GM23338 (cell line): ENCODE data around the gene RAB15. TPM values are rescaled to one million over a fixed set of nuclear protein-coding genes. Genes with fewer than 3 reads are reported as not detected.

Experiments
- ATAC-seq: fragments of 200-7000 bp; cut with Tn5 transposase; 3 replicates; pipeline ENCODE4 v1.9.1; 2020
- DNase-seq: peaks from one replicate; pipeline ENCODE4 v3.0.0-alpha.2; 2015; ENCODE audit warnings: low spot score
- H2AFZ ChIP-seq: fragments of 200-600 bp; sonication (generic); 2 replicates; pipeline ENCODE4 v1.8.0; 2016; ENCODE audit warnings: antibody characterized with exemption, mild to moderate bottlenecking, moderate library complexity
- H3F3A ChIP-seq: fragments of 200-600 bp; sonication (generic); replicated peaks from 2 replicates; pipeline ENCODE4 v1.8.0; 2017; ENCODE audit warnings: antibody characterized with exemption, mixed run types, low read depth
- H3K27ac ChIP-seq: fragments of 200-600 bp; sonication (generic); 2 replicates; pipeline ENCODE4 v1.6.1; 2016; ENCODE audit warnings: low read depth
- H3K27me3 ChIP-seq: fragments of 200-600 bp; sonication (generic); 2 replicates; pipeline ENCODE4 v1.8.0; 2016; ENCODE audit warnings: mild to moderate bottlenecking, mixed run types, moderate library complexity; ENCODE audit not compliant: insufficient read depth
- H3K36me3 ChIP-seq: fragments of 200-600 bp; sonication (generic); 2 replicates; pipeline ENCODE4 v1.8.0; 2016; ENCODE audit warnings: mild to moderate bottlenecking; ENCODE audit not compliant: insufficient read depth
- H3K4me1 ChIP-seq: fragments of 200-600 bp; sonication (generic); 2 replicates; pipeline ENCODE4 v1.8.0; 2016; ENCODE audit warnings: mild to moderate bottlenecking, moderate library complexity; ENCODE audit not compliant: insufficient read depth
- H3K4me2 ChIP-seq: fragments of 200-600 bp; sonication (generic); 2 replicates; pipeline ENCODE4 v1.7.1; 2017; ENCODE audit warnings: mixed run types
- H3K4me3 ChIP-seq: fragments of 200-600 bp; sonication (generic); 2 replicates; pipeline ENCODE4 v1.6.1; 2016; ENCODE audit warnings: mixed run types
- H3K79me2 ChIP-seq: fragments of 200-600 bp; sonication (generic); replicated peaks from 2 replicates; pipeline ENCODE4 v1.8.0; 2017; ENCODE audit warnings: mild to moderate bottlenecking; ENCODE audit not compliant: insufficient read depth
- H3K9me2 ChIP-seq: fragments of 200-600 bp; sonication (generic); 2 replicates; pipeline ENCODE4 v1.8.0; 2017; ENCODE audit not compliant: insufficient read depth
- H4K20me1 ChIP-seq: fragments of 200-600 bp; sonication (generic); replicated peaks from 2 replicates; pipeline ENCODE4 v1.8.0; 2017; ENCODE audit warnings: mild to moderate bottlenecking; ENCODE audit not compliant: insufficient read depth
- H3K27ac Mint-ChIP-seq: 2 replicates; pipeline ENCODE4 v1.8.0; 2020; ENCODE audit warnings: inconsistent platforms, mild to moderate bottlenecking, moderate library complexity, mixed read lengths
- H3K27me3 Mint-ChIP-seq: 3 replicates; pipeline ENCODE4 v1.8.0; 2022; ENCODE audit warnings: low read depth, mild to moderate bottlenecking, moderate library complexity, mixed read lengths, inconsistent platforms; ENCODE audit not compliant: insufficient read depth, poor library complexity
- H3K36me3 Mint-ChIP-seq: 3 replicates; pipeline ENCODE4 v1.8.0; 2021; ENCODE audit warnings: low read depth, mild to moderate bottlenecking, inconsistent platforms, moderate library complexity, mixed read lengths
- H3K4me1 Mint-ChIP-seq: 3 replicates; pipeline ENCODE4 v1.8.0; 2020; ENCODE audit warnings: mild to moderate bottlenecking, inconsistent platforms, mixed read lengths
- H3K4me3 Mint-ChIP-seq: 3 replicates; pipeline ENCODE4 v1.8.0; 2021; ENCODE audit warnings: moderate library complexity, mild to moderate bottlenecking, inconsistent platforms, mixed read lengths
- H3K9me3 Mint-ChIP-seq: 3 replicates; pipeline ENCODE4 v1.8.0; 2020; ENCODE audit warnings: moderate library complexity, mild to moderate bottlenecking, inconsistent platforms, mixed read lengths
- EZH2 ChIP-seq: fragments of 200-600 bp; sonication (generic); IDR thresholded peaks from one replicate; pipeline ENCODE4 v1.8.0; 2017; ENCODE audit warnings: antibody characterized with exemption, mild to moderate bottlenecking, low read depth; ENCODE audit not compliant: unreplicated experiment
- POLR2AphosphoS5 ChIP-seq: IDR thresholded peaks from 2 replicates; pipeline ENCODE4 v1.6.1; 2016; ENCODE audit warnings: antibody characterized with exemption, low read depth
- STAT1 ChIP-seq: IDR thresholded peaks from one replicate; pipeline ENCODE4 v1.6.1; 2016; ENCODE audit warnings: antibody characterized with exemption; ENCODE audit not compliant: unreplicated experiment
- ZNF114 ChIP-seq: fragments of 250-450 bp; sonication (Bioruptor Pico); IDR thresholded peaks from 2 replicates; pipeline ENCODE4 v1.5.0; 2020; ENCODE audit warnings: mild to moderate bottlenecking, moderate library complexity
- polyA plus RNA-seq: library from polyadenylated mRNA; unstranded; fragments of >200 nt; fragmentation: Nextera tagmentation; extraction: Ambion mirVana; gene quantifications from 2 replicates; pipeline ENCODE4 v1.2.1, GENCODE V29; 2016
- total RNA-seq: library from RNA; depleted of rRNA; stranded (reverse); fragments of >200 nt; shearing (Covaris generic); gene quantifications from 2 replicates; pipeline ENCODE4 v1.2.3, GENCODE V29; 2014
- TF ChIP-seq, protein P1 (sequence below), 2 experiments: fragments of 200-600 bp in 1 of 2; sonication (generic) in 1 of 2; conservative IDR thresholded peaks; 2 replicates each; pipeline versions ENCODE4 v1.5.1 to v1.6.1; 2016 to 2017; ENCODE audit warnings: antibody characterized with exemption in 2 of 2, low read depth in 2 of 2, mild to moderate bottlenecking in 2 of 2, moderate library complexity in 1 of 2
- TF ChIP-seq, protein P2 (sequence below): IDR thresholded peaks from one replicate; pipeline ENCODE4 v1.6.1; 2018; ENCODE audit warnings: antibody characterized with exemption; ENCODE audit not compliant: unreplicated experiment
- TF ChIP-seq, protein P3 (sequence below): fragments of 250-450 bp; sonication (Bioruptor Pico); IDR thresholded peaks from 2 replicates; pipeline ENCODE4 v1.5.0; 2020; ENCODE audit warnings: mild to moderate bottlenecking, moderate library complexity

The RAB15 gene
- total and polyA plus RNA-seq, 2 experiments from 2014 or later = 17.4 to 43.3 TPM

DNA sequence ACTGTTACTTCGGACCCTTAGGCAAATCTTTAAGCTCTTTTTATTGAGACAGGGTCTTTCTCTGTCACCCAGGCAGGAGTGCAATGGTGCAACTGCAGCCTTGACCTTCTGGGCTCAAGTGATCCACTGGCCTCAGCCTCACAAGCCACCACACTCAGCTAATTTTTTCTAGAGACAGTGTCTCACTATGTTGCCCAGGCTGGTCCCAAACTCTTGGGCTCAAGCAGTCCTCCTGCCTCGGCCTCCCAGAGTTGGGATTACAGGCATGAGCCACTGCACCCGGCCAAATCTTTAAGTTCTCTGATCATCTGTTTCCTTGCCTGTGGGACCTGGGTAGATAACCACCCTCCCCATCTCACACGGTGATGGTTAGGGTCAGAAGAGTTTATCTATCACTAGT, 27.3 kb downstream of the RAB15 start:
- no peak overlapping the region for H3K4me2 ChIP-seq
- H3K27ac Mint-ChIP-seq = no peak overlapping the region
- no peak for DNase-seq
- H3F3A ChIP-seq = no peaks in the 10 kb centered on the region
- TF ChIP-seq STAT1 (no peak), ZNF114 (CRISPR knock-in tag) (no peak), POLR2AphosphoS5 (no peak), EZH2 (no peak)
- TF ChIP-seq, protein P1, sequence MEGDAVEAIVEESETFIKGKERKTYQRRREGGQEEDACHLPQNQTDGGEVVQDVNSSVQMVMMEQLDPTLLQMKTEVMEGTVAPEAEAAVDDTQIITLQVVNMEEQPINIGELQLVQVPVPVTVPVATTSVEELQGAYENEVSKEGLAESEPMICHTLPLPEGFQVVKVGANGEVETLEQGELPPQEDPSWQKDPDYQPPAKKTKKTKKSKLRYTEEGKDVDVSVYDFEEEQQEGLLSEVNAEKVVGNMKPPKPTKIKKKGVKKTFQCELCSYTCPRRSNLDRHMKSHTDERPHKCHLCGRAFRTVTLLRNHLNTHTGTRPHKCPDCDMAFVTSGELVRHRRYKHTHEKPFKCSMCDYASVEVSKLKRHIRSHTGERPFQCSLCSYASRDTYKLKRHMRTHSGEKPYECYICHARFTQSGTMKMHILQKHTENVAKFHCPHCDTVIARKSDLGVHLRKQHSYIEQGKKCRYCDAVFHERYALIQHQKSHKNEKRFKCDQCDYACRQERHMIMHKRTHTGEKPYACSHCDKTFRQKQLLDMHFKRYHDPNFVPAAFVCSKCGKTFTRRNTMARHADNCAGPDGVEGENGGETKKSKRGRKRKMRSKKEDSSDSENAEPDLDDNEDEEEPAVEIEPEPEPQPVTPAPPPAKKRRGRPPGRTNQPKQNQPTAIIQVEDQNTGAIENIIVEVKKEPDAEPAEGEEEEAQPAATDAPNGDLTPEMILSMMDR (conservative IDR thresholded peaks at IDR 0.05; ENCODE audit: low read depth in 2 of 2) = no peak
- TF ChIP-seq, protein P2, sequence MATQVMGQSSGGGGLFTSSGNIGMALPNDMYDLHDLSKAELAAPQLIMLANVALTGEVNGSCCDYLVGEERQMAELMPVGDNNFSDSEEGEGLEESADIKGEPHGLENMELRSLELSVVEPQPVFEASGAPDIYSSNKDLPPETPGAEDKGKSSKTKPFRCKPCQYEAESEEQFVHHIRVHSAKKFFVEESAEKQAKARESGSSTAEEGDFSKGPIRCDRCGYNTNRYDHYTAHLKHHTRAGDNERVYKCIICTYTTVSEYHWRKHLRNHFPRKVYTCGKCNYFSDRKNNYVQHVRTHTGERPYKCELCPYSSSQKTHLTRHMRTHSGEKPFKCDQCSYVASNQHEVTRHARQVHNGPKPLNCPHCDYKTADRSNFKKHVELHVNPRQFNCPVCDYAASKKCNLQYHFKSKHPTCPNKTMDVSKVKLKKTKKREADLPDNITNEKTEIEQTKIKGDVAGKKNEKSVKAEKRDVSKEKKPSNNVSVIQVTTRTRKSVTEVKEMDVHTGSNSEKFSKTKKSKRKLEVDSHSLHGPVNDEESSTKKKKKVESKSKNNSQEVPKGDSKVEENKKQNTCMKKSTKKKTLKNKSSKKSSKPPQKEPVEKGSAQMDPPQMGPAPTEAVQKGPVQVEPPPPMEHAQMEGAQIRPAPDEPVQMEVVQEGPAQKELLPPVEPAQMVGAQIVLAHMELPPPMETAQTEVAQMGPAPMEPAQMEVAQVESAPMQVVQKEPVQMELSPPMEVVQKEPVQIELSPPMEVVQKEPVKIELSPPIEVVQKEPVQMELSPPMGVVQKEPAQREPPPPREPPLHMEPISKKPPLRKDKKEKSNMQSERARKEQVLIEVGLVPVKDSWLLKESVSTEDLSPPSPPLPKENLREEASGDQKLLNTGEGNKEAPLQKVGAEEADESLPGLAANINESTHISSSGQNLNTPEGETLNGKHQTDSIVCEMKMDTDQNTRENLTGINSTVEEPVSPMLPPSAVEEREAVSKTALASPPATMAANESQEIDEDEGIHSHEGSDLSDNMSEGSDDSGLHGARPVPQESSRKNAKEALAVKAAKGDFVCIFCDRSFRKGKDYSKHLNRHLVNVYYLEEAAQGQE = no peak
- TF ChIP-seq, protein P3, sequence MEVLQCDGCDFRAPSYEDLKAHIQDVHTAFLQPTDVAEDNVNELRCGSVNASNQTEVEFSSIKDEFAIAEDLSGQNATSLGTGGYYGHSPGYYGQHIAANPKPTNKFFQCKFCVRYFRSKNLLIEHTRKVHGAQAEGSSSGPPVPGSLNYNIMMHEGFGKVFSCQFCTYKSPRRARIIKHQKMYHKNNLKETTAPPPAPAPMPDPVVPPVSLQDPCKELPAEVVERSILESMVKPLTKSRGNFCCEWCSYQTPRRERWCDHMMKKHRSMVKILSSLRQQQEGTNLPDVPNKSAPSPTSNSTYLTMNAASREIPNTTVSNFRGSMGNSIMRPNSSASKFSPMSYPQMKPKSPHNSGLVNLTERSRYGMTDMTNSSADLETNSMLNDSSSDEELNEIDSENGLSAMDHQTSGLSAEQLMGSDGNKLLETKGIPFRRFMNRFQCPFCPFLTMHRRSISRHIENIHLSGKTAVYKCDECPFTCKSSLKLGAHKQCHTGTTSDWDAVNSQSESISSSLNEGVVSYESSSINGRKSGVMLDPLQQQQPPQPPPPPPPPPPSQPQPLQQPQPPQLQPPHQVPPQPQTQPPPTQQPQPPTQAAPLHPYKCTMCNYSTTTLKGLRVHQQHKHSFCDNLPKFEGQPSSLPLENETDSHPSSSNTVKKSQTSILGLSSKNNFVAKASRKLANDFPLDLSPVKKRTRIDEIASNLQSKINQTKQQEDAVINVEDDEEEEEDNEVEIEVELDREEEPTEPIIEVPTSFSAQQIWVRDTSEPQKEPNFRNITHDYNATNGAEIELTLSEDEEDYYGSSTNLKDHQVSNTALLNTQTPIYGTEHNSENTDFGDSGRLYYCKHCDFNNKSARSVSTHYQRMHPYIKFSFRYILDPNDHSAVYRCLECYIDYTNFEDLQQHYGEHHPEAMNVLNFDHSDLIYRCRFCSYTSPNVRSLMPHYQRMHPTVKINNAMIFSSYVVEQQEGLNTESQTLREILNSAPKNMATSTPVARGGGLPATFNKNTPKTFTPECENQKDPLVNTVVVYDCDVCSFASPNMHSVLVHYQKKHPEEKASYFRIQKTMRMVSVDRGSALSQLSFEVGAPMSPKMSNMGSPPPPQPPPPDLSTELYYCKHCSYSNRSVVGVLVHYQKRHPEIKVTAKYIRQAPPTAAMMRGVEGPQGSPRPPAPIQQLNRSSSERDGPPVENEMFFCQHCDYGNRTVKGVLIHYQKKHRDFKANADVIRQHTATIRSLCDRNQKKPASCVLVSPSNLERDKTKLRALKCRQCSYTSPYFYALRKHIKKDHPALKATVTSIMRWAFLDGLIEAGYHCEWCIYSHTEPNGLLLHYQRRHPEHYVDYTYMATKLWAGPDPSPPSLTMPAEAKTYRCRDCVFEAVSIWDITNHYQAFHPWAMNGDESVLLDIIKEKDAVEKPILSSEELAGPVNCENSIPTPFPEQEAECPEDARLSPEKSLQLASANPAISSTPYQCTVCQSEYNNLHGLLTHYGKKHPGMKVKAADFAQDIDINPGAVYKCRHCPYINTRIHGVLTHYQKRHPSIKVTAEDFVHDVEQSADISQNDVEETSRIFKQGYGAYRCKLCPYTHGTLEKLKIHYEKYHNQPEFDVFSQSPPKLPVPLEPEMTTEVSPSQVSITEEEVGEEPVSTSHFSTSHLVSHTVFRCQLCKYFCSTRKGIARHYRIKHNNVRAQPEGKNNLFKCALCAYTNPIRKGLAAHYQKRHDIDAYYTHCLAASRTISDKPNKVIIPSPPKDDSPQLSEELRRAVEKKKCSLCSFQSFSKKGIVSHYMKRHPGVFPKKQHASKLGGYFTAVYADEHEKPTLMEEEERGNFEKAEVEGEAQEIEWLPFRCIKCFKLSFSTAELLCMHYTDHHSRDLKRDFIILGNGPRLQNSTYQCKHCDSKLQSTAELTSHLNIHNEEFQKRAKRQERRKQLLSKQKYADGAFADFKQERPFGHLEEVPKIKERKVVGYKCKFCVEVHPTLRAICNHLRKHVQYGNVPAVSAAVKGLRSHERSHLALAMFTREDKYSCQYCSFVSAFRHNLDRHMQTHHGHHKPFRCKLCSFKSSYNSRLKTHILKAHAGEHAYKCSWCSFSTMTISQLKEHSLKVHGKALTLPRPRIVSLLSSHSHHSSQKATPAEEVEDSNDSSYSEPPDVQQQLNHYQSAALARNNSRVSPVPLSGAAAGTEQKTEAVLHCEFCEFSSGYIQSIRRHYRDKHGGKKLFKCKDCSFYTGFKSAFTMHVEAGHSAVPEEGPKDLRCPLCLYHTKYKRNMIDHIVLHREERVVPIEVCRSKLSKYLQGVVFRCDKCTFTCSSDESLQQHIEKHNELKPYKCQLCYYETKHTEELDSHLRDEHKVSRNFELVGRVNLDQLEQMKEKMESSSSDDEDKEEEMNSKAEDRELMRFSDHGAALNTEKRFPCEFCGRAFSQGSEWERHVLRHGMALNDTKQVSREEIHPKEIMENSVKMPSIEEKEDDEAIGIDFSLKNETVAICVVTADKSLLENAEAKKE (CRISPR knock-in tag) = no peak
- no peaks in the 10 kb centered on the region for H4K20me1 ChIP-seq
- H3K27me3 Mint-ChIP-seq = peaks cover 2% of the 10 kb centered on the region
- no peaks in the 10 kb centered on the region for H3K27me3 ChIP-seq
- no peak overlapping the region for H3K4me3 ChIP-seq
- no peaks in the 10 kb centered on the region for H3K9me2 ChIP-seq
- no peak for ATAC-seq
- no peaks in the 10 kb centered on the region for H3K9me3 Mint-ChIP-seq
- peaks cover 25% of the 10 kb centered on the region for H3K4me1 Mint-ChIP-seq
- peaks cover 21% of the 10 kb centered on the region for H3K4me1 ChIP-seq
- no peak overlapping the region for H3K27ac ChIP-seq
- no peak overlapping the region for H2AFZ ChIP-seq
- H3K36me3 Mint-ChIP-seq = peaks cover 16% of the 10 kb centered on the region
- no peaks in the 10 kb centered on the region for H3K79me2 ChIP-seq
- no peak overlapping the region for H3K4me3 Mint-ChIP-seq
- H3K36me3 ChIP-seq = peaks cover 5% of the 10 kb centered on the region; the same call in 1 of the 2 replicates
